ENCODE measurements around the gene MSMO1. TPM values are rescaled to one million over a fixed set of nuclear protein-coding genes. Genes with fewer than 3 reads are reported as not detected.

Gene MSMO1
- total RNA-seq, 2 experiments from 2014 or later, result 41.6 to 91.5 TPM

DNA sequence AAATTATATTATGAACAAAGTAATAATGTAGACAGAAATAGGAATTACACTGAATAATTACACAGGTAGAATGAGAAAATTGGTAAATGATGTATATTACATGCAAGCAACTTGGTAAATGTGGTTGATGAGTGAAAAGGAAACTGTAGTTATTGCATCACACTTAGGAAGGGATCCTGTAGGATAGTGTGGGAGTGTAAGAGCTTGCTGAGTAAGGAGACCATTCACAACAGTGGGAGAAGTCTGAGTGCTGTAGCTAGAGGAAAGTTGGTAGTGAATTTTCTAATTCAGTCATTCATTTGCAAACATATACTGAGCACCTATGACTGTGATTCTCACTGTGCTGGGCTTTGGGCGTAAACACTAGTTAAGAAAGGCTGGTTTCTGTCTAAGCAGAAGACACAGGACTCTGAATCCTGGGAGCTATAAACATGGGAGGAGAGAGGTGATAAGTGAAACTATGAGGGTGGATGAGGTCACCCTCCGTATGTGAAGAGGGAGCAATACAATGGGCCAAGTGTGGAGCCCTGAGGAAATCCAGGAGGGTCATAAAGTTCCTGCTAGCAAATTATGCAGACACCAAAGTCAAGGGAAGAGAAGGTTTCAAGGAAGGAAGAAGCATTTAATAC lies 37.1 kb downstream of the MSMO1 start:
- intact Hi-C loops (cut with micrococcal nuclease; ENCODE audit: unreplicated experiment), result no loop called here
- ChIA-PET CTCF (ENCODE audit: unreplicated experiment) (no interaction called here), POLR2A (interaction anchor here (0.7 to 1.1 kb wide), 2 partner anchors 21 to 58 kb away, joined by 3 to 5 read pairs; no protein-coding TSS in a partner anchor)
- Histone ChIP-seq H3K79me2 (ENCODE audit: insufficient read depth, low read depth, low read length) (no peaks in the 10 kb centered on the region), H3K27ac (ENCODE audit: low read depth, low read length, poor library complexity, severe bottlenecking) (no peak overlapping the region), H3K9me2 (ENCODE audit: insufficient read depth, low read length) (no peaks in the 10 kb centered on the region), H3K4me1 (ENCODE audit: insufficient read depth, low read length, poor library complexity, severe bottlenecking) (no peaks in the 10 kb centered on the region), H4K20me1 (ENCODE audit: insufficient read depth, low read length) (no peaks in the 10 kb centered on the region), H3K4me2 (ENCODE audit: low read length) (no peak overlapping the region), H3K9me3 (ENCODE audit: low read length) (no peaks in the 10 kb centered on the region), H3K4me3 (ENCODE audit: low read depth, low read length, poor library complexity, severe bottlenecking) (no peak overlapping the region), H2AFZ (ENCODE audit: low read length) (no peak overlapping the region), H3K36me3 (ENCODE audit: insufficient read depth, low read length) (no peaks in the 10 kb centered on the region)
- no peak for DNase-seq (ENCODE audit: low spot score)
- TF ChIP-seq, protein P1, sequence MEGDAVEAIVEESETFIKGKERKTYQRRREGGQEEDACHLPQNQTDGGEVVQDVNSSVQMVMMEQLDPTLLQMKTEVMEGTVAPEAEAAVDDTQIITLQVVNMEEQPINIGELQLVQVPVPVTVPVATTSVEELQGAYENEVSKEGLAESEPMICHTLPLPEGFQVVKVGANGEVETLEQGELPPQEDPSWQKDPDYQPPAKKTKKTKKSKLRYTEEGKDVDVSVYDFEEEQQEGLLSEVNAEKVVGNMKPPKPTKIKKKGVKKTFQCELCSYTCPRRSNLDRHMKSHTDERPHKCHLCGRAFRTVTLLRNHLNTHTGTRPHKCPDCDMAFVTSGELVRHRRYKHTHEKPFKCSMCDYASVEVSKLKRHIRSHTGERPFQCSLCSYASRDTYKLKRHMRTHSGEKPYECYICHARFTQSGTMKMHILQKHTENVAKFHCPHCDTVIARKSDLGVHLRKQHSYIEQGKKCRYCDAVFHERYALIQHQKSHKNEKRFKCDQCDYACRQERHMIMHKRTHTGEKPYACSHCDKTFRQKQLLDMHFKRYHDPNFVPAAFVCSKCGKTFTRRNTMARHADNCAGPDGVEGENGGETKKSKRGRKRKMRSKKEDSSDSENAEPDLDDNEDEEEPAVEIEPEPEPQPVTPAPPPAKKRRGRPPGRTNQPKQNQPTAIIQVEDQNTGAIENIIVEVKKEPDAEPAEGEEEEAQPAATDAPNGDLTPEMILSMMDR (conservative IDR thresholded peaks at IDR 0.05; ENCODE audit: low read length), result no peak
- TF ChIP-seq EZH2phosphoT487 (IDR thresholded peaks at IDR 0.05; ENCODE audit: borderline replicate concordance, low read depth, low read length), result no peak
- no TSS peak for BruUV-seq (replicated peaks)

DNA sequence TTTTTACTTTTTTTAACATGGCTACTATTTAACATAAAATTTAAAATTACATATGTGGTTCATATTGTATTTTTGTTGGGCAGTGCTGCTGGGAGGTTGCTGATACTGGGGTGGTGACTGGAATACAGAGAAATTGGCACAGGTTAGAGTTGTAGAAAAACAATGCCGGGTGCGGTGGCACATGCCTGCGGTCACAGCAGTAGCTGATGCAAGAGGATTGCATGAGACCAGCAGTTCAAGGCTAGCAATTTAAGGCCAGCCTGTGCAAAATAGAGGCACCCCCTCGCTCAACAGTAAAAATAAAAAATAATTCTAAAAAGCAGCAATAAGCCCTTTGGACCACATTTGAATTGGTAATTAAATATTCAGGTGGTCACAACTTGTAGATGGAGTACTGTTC lies 39.6 kb downstream of the MSMO1 start:
- no peak overlapping the region for H3K4me3 ChIP-seq (ENCODE audit: low read depth, low read length, poor library complexity, severe bottlenecking)
- H3K4me2 ChIP-seq (ENCODE audit: low read length), result no peak overlapping the region
- no peak overlapping the region for H3K27ac ChIP-seq (ENCODE audit: low read depth, low read length, poor library complexity, severe bottlenecking)
- ChIA-PET POLR2A (no interaction called here), CTCF (ENCODE audit: unreplicated experiment) (no interaction called here)
- BruUV-seq (replicated peaks), result no TSS peak
- no peaks in the 10 kb centered on the region for H3K9me2 ChIP-seq (ENCODE audit: insufficient read depth, low read length)
- TF ChIP-seq, protein P1 (conservative IDR thresholded peaks at IDR 0.05; ENCODE audit: low read length), result no peak
- no peak for TF ChIP-seq EZH2phosphoT487 (IDR thresholded peaks at IDR 0.05; ENCODE audit: borderline replicate concordance, low read depth, low read length)
- no peaks in the 10 kb centered on the region for H3K36me3 ChIP-seq (ENCODE audit: insufficient read depth, low read length)
- no peak overlapping the region for H2AFZ ChIP-seq (ENCODE audit: low read length)
- intact Hi-C loops (cut with micrococcal nuclease; ENCODE audit: unreplicated experiment), result no loop called here
- no peaks in the 10 kb centered on the region for H3K79me2 ChIP-seq (ENCODE audit: insufficient read depth, low read depth, low read length)
- H4K20me1 ChIP-seq (ENCODE audit: insufficient read depth, low read length), result no peaks in the 10 kb centered on the region
- H3K4me1 ChIP-seq (ENCODE audit: insufficient read depth, low read length, poor library complexity, severe bottlenecking), result no peaks in the 10 kb centered on the region
- H3K9me3 ChIP-seq (ENCODE audit: low read length), result no peaks in the 10 kb centered on the region
- no peak for DNase-seq (ENCODE audit: low spot score)

DNA sequence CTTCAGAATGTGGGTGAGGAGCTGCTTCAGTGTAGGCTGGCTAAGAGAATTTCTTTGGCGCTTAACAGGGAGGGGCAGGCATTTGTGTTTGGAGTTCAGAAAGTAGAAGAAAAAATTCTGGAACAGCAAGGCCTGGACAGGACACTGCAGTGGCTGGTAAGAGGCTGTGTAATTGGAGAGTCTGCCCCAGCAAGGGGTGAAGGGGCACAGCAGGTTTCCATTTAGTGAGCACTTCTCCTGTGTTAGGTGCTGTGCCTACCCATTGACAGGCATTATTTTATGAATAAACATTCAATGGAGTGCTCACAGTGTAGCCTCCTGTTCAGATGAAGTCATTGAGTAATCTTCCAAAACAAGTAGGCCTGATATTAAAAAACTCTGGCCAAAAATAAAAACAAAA lies 40.6 kb downstream of the MSMO1 start:
- no TSS peak for BruUV-seq (replicated peaks)
- Histone ChIP-seq H3K4me1 (ENCODE audit: insufficient read depth, low read length, poor library complexity, severe bottlenecking) (no peaks in the 10 kb centered on the region), H3K27ac (ENCODE audit: low read depth, low read length, poor library complexity, severe bottlenecking) (no peak overlapping the region), H3K4me3 (ENCODE audit: low read depth, low read length, poor library complexity, severe bottlenecking) (no peak overlapping the region), H3K9me3 (ENCODE audit: low read length) (no peaks in the 10 kb centered on the region), H3K9me2 (ENCODE audit: insufficient read depth, low read length) (no peaks in the 10 kb centered on the region), H2AFZ (ENCODE audit: low read length) (no peak overlapping the region), H3K4me2 (ENCODE audit: low read length) (no peak overlapping the region), H4K20me1 (ENCODE audit: insufficient read depth, low read length) (no peaks in the 10 kb centered on the region), H3K36me3 (ENCODE audit: insufficient read depth, low read length) (no peaks in the 10 kb centered on the region), H3K79me2 (ENCODE audit: insufficient read depth, low read depth, low read length) (no peaks in the 10 kb centered on the region)
- no peak for DNase-seq (ENCODE audit: low spot score)
- intact Hi-C loops (cut with micrococcal nuclease; ENCODE audit: unreplicated experiment), result no loop called here
- ChIA-PET POLR2A (no interaction called here), CTCF (ENCODE audit: unreplicated experiment) (no interaction called here)
- TF ChIP-seq, protein P1 (conservative IDR thresholded peaks at IDR 0.05; ENCODE audit: low read length), result no peak
- no peak for TF ChIP-seq EZH2phosphoT487 (IDR thresholded peaks at IDR 0.05; ENCODE audit: borderline replicate concordance, low read depth, low read length)

Measured in OCI-LY7 (cell line).